Calu3 (cell line): ENCODE measurements around the gene ADAMTS20. TPM values are rescaled to one million over a fixed set of nuclear protein-coding genes. Genes with fewer than 3 reads are reported as not detected.

ENCODE experiments used
- BruUV-seq: library from RNA; stranded (reverse); fragments of 400-500 nt; replicated peaks from 2 replicates; lab custom pipeline; 2021; lab: Mats Ljungman, UMichigan
- CTCF ChIA-PET: fragments of 300-600 bp; sonication (Branson Sonifier 250); formaldehyde crosslinking; loops from one replicate; lab custom pipeline; 2022; ENCODE audit warnings: antibody characterized with exemption; lab: Charles Lee
- DNase-seq: peaks from one replicate; pipeline ENCODE4 v3.0.0; 2022
- H3K27ac Mint-ChIP-seq: one replicate; pipeline ENCODE4 v1.8.0; 2022; ENCODE audit warnings: mixed read lengths; ENCODE audit not compliant: unreplicated experiment
- H3K27me3 Mint-ChIP-seq: one replicate; pipeline ENCODE4 v1.8.0; 2022; ENCODE audit warnings: mixed read lengths; ENCODE audit not compliant: unreplicated experiment
- H3K36me3 Mint-ChIP-seq: one replicate; pipeline ENCODE4 v1.8.0; 2022; ENCODE audit warnings: mild to moderate bottlenecking, moderate library complexity, mixed read lengths; ENCODE audit not compliant: insufficient read depth, unreplicated experiment
- H3K4me1 Mint-ChIP-seq: one replicate; pipeline ENCODE4 v1.8.0; 2022; ENCODE audit warnings: mild to moderate bottlenecking, low read depth, mixed read lengths; ENCODE audit not compliant: unreplicated experiment
- H3K4me3 Mint-ChIP-seq: one replicate; pipeline ENCODE4 v1.8.0; 2022; ENCODE audit warnings: mild to moderate bottlenecking, low read depth, moderate library complexity, mixed read lengths; ENCODE audit not compliant: unreplicated experiment
- H3K9me3 Mint-ChIP-seq: one replicate; pipeline ENCODE4 v1.8.0; 2022; ENCODE audit warnings: low read depth, mixed read lengths; ENCODE audit not compliant: unreplicated experiment
- intact Hi-C: fragments of 100-400 bp; cut with micrococcal nuclease; formaldehyde crosslinking; loops from one replicate; pipeline ENCODE4 v1.10.0; 2022; ENCODE audit not compliant: unreplicated experiment
- total RNA-seq: library from RNA; stranded (reverse); gene quantifications from 2 replicates; pipeline ENCODE4 v1.2.3, GENCODE V29; 2022
- TF ChIP-seq, protein P1 (sequence below): fragments of 200-600 bp; IDR thresholded peaks from one replicate; pipeline ENCODE4 v1.8.0; 2022; ENCODE audit warnings: antibody characterized with exemption; ENCODE audit not compliant: unreplicated experiment

The ADAMTS20 gene
- total RNA-seq, 1 experiment from 2014 or later: not detected

- no peak for DNase-seq
- Mint-ChIP-seq H3K27ac (no peak overlapping the region), H3K9me3 (peaks cover 4% of the 10 kb centered on the region), H3K4me1 (peaks cover 8% of the 10 kb centered on the region), H3K36me3 (no peaks in the 10 kb centered on the region), H3K27me3 (no peaks in the 10 kb centered on the region), H3K4me3 (no peak overlapping the region)
- TF ChIP-seq, protein P1, sequence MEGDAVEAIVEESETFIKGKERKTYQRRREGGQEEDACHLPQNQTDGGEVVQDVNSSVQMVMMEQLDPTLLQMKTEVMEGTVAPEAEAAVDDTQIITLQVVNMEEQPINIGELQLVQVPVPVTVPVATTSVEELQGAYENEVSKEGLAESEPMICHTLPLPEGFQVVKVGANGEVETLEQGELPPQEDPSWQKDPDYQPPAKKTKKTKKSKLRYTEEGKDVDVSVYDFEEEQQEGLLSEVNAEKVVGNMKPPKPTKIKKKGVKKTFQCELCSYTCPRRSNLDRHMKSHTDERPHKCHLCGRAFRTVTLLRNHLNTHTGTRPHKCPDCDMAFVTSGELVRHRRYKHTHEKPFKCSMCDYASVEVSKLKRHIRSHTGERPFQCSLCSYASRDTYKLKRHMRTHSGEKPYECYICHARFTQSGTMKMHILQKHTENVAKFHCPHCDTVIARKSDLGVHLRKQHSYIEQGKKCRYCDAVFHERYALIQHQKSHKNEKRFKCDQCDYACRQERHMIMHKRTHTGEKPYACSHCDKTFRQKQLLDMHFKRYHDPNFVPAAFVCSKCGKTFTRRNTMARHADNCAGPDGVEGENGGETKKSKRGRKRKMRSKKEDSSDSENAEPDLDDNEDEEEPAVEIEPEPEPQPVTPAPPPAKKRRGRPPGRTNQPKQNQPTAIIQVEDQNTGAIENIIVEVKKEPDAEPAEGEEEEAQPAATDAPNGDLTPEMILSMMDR: no peak
- intact Hi-C loops: no loop called here
- CTCF ChIA-PET: no interaction called here
- no TSS peak for BruUV-seq
These were observed 239.0 kb downstream of the ADAMTS20 start for GRCh38 chr12:43312991-43313505.

DNA sequence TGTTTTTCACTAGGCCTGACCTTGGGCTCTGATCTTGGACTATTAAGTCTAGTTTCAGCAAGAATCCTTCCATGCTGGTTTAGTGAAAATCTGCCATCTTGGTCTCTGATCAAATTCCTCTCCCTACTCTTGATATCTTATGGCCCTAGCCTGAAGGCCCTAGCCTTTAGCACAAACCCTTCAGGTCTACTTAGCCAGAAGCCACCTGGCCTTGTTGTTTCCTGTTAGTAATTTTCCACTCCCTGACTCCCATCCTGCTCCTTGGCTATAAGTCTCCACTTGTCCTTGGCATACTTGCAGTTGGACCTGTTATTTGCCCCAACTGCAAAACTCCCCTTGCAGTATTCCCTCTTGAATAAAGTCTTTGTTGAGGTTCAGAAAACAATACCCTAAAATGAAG is 241.4 kb downstream of the ADAMTS20 start:
- H3K36me3 Mint-ChIP-seq: no peaks in the 10 kb centered on the region
- DNase-seq: no peak
- TF ChIP-seq, protein P1: no peak
- H3K4me3 Mint-ChIP-seq: no peak overlapping the region
- CTCF ChIA-PET: no interaction called here
- peaks cover 8% of the 10 kb centered on the region for H3K4me1 Mint-ChIP-seq
- peaks cover 4% of the 10 kb centered on the region for H3K9me3 Mint-ChIP-seq
- intact Hi-C loops: no loop called here
- H3K27ac Mint-ChIP-seq: no peak overlapping the region
- H3K27me3 Mint-ChIP-seq: no peaks in the 10 kb centered on the region
- no TSS peak for BruUV-seq

DNA sequence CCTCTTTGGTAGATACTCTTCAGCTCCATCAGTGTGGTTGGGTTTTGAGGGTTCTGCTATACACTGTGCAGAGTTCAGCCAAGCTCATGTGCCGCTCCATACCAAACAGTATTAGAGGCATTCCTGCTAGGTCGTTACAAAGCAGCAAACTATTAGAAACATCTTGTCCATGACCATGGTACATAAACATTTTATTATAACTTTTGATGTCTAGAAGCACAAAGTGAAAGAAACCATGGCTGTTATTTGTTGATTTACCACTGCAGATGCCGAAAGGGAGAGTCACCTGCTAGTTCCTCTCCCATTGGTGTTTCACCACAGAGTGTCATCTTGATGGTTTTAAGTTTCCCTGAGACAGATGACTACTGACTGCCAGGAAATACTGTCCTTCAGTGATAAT is 242.0 kb downstream of the ADAMTS20 start:
- Mint-ChIP-seq H3K36me3 (peaks cover 2% of the 10 kb centered on the region), H3K9me3 (peaks cover 4% of the 10 kb centered on the region), H3K4me3 (no peak overlapping the region), H3K27me3 (no peaks in the 10 kb centered on the region), H3K27ac (no peak overlapping the region), H3K4me1 (peaks cover 8% of the 10 kb centered on the region)
- BruUV-seq: no TSS peak
- TF ChIP-seq, protein P1: no peak
- intact Hi-C loops: no loop called here
- CTCF ChIA-PET: no interaction called here
- DNase-seq: no peak

GRCh38 chr12:43308776-43309175 is 243.2 kb downstream of the ADAMTS20 start:
- Mint-ChIP-seq H3K36me3 (peaks cover 5% of the 10 kb centered on the region), H3K27me3 (no peaks in the 10 kb centered on the region), H3K9me3 (peaks cover 4% of the 10 kb centered on the region), H3K4me1 (peaks cover 8% of the 10 kb centered on the region), H3K27ac (no peak overlapping the region), H3K4me3 (no peak overlapping the region)
- CTCF ChIA-PET: no interaction called here
- TF ChIP-seq, protein P1: no peak
- intact Hi-C loops: no loop called here
- DNase-seq: no peak
- no TSS peak for BruUV-seq
